Measurements from ENCODE around the gene HMGN3.

DNA sequence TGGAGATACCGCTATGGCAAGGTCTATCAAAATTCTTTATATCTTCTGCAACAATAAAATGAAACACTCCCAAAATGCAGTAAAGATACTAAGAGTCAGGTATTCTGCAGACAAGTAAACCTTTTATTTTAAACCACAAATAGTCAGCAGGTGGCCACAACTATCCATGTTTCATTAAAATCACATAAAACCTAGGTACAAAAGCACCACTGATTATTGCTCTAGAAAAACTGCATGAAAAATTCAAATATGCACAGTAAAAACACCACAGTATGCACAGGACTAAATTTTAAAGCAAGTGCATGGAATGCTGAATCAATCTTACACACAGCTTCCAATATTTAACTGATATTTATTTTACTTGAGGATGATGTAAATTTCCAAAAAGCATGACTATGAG is 33.3 kb downstream of the HMGN3 start:
- TF ChIP-seq, protein P1, sequence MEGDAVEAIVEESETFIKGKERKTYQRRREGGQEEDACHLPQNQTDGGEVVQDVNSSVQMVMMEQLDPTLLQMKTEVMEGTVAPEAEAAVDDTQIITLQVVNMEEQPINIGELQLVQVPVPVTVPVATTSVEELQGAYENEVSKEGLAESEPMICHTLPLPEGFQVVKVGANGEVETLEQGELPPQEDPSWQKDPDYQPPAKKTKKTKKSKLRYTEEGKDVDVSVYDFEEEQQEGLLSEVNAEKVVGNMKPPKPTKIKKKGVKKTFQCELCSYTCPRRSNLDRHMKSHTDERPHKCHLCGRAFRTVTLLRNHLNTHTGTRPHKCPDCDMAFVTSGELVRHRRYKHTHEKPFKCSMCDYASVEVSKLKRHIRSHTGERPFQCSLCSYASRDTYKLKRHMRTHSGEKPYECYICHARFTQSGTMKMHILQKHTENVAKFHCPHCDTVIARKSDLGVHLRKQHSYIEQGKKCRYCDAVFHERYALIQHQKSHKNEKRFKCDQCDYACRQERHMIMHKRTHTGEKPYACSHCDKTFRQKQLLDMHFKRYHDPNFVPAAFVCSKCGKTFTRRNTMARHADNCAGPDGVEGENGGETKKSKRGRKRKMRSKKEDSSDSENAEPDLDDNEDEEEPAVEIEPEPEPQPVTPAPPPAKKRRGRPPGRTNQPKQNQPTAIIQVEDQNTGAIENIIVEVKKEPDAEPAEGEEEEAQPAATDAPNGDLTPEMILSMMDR (IDR thresholded peaks at IDR 0.05), result no peak
- TF ChIP-seq POLR2AphosphoS5 (IDR thresholded peaks at IDR 0.05), result no peak
